Memory B cell (primary cell): ENCODE data around the gene PRKACA.

Source experiments
- ATAC-seq: fragments of 150-1000 bp; cut with Tn5 transposase; 2 replicates; pipeline ENCODE4 v1.10.0; 2021; ENCODE audit warnings: low read depth, mild to moderate bottlenecking, moderate library complexity
- DNase-seq, 2 donors: peaks; one replicate each; pipeline ENCODE4 v3.0.0; 2022; ENCODE audit warnings: low spot score in 2 of 2
- H3K27ac Mint-ChIP-seq: one replicate; pipeline ENCODE4 v1.8.0; 2022; ENCODE audit warnings: mild to moderate bottlenecking, moderate library complexity, mixed read lengths
- H3K27me3 Mint-ChIP-seq: one replicate; pipeline ENCODE4 v1.8.0; 2022; ENCODE audit warnings: mixed read lengths
- H3K36me3 Mint-ChIP-seq: one replicate; pipeline ENCODE4 v1.8.0; 2022; ENCODE audit warnings: mild to moderate bottlenecking, mixed read lengths
- H3K4me1 Mint-ChIP-seq: one replicate; pipeline ENCODE4 v1.8.0; 2022; ENCODE audit warnings: mixed read lengths
- H3K4me3 Mint-ChIP-seq: one replicate; pipeline ENCODE4 v1.8.0; 2022; ENCODE audit warnings: mild to moderate bottlenecking, moderate library complexity, mixed read lengths
- H3K9me3 Mint-ChIP-seq: one replicate; pipeline ENCODE4 v1.8.0; 2022; ENCODE audit warnings: mixed read lengths

The PRKACA gene

GRCh38 chr19:14139944-14140343 lies 22.4 kb upstream of the PRKACA start:
- Mint-ChIP-seq H3K4me3 (peak overlapping the region; percentile 27), H3K27me3 (no peaks in the 10 kb centered on the region), H3K27ac (no peak overlapping the region)

GRCh38 chr19:14138576-14139265 lies 21.2 kb upstream of the PRKACA start:
- Mint-ChIP-seq H3K36me3 (peaks cover 8% of the 10 kb centered on the region), H3K27me3 (no peaks in the 10 kb centered on the region), H3K27ac (no peak overlapping the region), H3K9me3 (no peaks in the 10 kb centered on the region), H3K4me1 (peaks cover 18% of the 10 kb centered on the region), H3K4me3 (peak overlapping the region; percentile 68)
- no peak for DNase-seq
- no peak for ATAC-seq

More at GRCh38 chr19:14139944-14140343, 22.4 kb upstream of the PRKACA start:
- Mint-ChIP-seq H3K4me1 (peaks cover 18% of the 10 kb centered on the region), H3K36me3 (peaks cover 8% of the 10 kb centered on the region), H3K9me3 (no peaks in the 10 kb centered on the region)
- ATAC-seq: no peak
- no peak for DNase-seq

DNA sequence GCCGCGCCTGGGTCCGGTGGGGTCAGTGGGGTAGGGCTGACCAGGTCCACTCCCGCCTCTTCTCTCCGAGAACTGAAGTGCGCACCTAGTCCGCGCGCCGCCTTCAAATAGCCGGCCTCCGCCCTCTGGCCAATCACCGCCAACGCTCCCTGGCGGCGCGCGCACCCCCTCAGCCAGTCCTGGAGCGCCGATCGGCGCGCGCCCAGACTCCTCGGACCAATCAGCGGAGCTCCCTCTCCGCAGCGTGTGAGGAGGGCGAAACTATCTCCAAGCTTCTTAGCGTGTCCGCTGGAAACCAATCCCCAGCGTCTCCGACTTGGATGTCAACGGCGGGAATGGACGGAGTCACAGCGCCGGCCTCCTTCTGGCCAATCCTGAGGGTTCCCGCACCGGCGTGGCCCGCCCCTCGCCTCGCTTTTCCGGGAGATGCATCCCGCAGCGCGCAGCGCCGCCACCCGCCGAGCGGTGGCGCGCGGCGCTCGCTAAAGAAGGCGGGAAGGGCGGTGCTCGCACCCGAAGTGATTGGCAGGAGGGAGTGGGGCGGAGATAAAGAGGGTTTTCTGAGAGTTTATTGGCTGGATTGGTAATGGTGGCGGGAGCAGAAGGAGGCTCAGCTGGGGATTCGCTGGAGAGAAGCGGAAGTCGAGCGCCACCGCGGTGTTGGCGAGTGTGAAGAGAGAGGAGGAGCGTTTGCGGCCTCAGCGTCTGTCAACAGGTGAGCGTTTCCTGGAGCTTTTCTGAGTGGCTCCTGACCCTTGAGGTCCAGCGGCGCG lies 19.1 kb upstream of the PRKACA start, which contains the start of gene ASF1B:
Gene ASF1B (minus strand): TSS at position 81 of the 773 bp plus-strand sequence. CDS start 133 bp downstream, outside the sequence.
- peak; percentile 93 to 95 for DNase-seq
- Mint-ChIP-seq H3K9me3 (no peaks in the 10 kb centered on the region), H3K4me3 (peak within 1 kb of the TSS; percentile 85), H3K27ac (peak within 1 kb of the TSS; percentile 65), H3K4me1 (peaks cover 15% of the 10 kb centered on the region), H3K27me3 (no peaks in the 10 kb centered on the region), H3K36me3 (peaks cover 8% of the 10 kb centered on the region)
- peak; percentile 81 for ATAC-seq

DNA sequence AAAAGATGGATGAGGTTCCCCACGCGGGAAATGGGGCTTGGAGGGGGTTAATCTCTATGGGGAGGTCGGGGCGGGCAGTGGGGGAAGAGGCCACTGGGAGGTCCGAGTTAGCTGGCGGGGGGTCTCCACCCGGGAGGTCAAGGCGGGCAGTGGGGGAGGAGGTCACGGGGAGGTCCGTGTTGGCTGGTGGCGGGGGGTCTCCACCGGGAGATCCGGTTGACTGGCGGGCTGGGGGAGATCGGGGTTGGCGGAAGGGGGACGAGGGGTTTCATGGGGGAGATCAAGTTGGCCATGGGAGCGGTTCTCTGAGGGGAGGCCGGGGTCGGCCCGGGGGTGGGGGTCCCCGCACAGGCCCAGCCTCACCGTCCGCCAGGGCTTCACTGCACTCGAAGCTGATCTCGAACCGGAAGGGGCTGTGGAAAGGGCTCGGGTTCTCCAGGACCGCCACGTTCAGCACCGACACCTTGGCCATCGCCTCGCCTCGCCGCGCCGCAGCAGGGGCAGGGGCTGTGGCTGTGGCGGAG lies 18.5 kb upstream of the PRKACA start:
- DNase-seq (no peak), ATAC-seq (no peak)

GRCh38 chr19:14135355-14135754 lies 17.8 kb upstream of the PRKACA start:
- peak overlapping the region; percentile 85 for H3K4me3 Mint-ChIP-seq
- no peak for DNase-seq
- no peaks in the 10 kb centered on the region for H3K27me3 Mint-ChIP-seq
- no peak for ATAC-seq
- peaks cover 6% of the 10 kb centered on the region for H3K36me3 Mint-ChIP-seq
- H3K4me1 Mint-ChIP-seq: peaks cover 15% of the 10 kb centered on the region
- H3K27ac Mint-ChIP-seq: peak overlapping the region; percentile 65
- no peaks in the 10 kb centered on the region for H3K9me3 Mint-ChIP-seq

More for the DNA sequence above, 18.5 kb upstream of the PRKACA start:
- Mint-ChIP-seq H3K4me1 (peaks cover 15% of the 10 kb centered on the region), H3K4me3 (peak overlapping the region; percentile 85), H3K27ac (peak overlapping the region; percentile 65), H3K9me3 (no peaks in the 10 kb centered on the region), H3K36me3 (peaks cover 8% of the 10 kb centered on the region), H3K27me3 (no peaks in the 10 kb centered on the region)

DNA sequence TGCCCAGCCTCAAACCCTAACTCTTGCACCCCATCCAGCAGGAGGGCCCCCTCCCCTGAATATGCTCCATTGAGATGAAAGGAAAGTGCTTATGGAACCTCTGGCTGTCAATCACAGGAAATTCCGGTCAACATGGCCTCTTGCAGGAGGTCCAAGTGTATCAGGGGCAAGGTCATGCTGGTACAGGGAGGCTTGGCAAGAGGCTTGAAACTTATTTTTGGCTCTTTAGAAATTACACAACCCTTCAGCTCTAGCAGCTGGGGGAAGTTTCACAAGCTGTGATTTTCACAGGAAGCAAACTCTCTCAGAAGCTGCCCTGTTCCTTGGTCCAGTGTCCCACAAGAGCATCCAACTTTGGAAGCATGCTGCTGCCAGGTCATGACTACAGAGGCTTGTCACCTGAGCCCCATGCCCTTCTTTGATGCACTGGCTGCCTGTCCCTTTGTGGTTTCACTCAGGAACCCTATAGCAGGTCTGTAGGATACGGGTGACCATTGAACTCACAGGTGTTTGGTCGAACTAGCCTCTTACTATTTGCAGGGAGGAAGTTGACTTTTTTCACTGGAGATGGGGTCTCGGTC lies 10.5 kb upstream of the PRKACA start:
- Mint-ChIP-seq H3K4me3 (no peak overlapping the region), H3K9me3 (no peaks in the 10 kb centered on the region), H3K36me3 (no peaks in the 10 kb centered on the region), H3K27ac (no peak overlapping the region), H3K27me3 (no peaks in the 10 kb centered on the region), H3K4me1 (no peaks in the 10 kb centered on the region)
- no peak for ATAC-seq
- no peak for DNase-seq

DNA sequence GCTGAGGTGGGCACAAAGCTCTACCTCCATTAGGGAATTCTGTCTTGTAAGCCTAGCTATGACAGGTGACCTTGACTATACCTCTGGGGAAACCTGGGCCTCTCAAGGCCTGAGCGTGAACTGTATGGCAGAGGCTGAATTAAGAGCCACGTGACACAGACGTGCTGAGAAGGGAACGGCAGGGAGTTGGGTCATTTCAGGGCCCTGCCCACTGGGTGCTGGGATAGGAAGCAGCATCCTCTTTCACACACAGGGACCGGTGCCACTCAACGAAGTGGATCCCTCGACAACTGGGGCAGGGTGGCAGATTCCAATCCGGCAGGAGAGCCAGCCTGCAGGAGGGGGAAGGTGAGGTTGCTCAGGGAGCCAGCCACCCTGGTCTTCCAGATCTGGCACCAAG lies 9.6 kb upstream of the PRKACA start:
- no peaks in the 10 kb centered on the region for H3K4me1 Mint-ChIP-seq
- no peak overlapping the region for H3K4me3 Mint-ChIP-seq
- no peak for ATAC-seq

DNA sequence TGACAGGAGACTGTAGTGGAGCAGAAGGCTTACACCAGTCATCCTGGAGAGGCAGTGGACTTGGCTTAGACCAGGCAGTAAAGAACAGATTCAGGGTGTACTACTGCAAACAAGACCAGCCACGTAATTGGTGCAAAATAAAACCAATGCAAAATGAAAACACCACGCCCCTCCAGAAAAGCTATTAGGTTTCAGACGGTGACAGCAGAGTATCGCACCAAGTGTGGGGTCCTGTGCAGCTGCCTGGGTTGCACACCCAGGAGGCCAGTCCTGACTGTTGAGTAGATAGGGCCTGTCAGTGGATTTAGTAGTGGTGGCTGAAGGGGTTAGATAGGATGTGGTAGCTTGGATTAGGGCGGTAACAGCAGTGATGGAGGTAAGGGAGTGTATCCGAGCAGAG lies 5.4 kb upstream of the PRKACA start:
- ATAC-seq: no peak
- Mint-ChIP-seq H3K4me3 (no peak overlapping the region), H3K4me1 (peaks cover 6% of the 10 kb centered on the region), H3K27ac (no peak overlapping the region), H3K36me3 (no peaks in the 10 kb centered on the region), H3K9me3 (no peaks in the 10 kb centered on the region), H3K27me3 (no peaks in the 10 kb centered on the region)
- DNase-seq: no peak

More for the DNA sequence above, 9.6 kb upstream of the PRKACA start:
- Mint-ChIP-seq H3K36me3 (no peaks in the 10 kb centered on the region), H3K9me3 (no peaks in the 10 kb centered on the region), H3K27ac (no peak overlapping the region), H3K27me3 (no peaks in the 10 kb centered on the region)
- DNase-seq: no peak

DNA sequence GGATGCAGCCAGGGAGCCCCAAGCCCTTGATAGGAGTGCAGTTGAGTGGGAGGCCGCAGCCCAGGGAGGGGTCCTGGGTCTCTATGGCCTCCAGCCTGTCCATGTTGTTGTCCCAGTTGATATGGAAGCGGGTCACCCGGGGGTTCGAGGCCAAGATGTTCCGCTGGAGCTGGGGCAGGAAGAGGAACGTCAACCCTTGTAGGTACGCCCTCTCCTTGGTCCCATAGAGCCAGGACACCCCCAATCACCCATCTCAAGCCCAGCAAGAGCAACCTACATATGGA lies 2.9 kb upstream of the PRKACA start:
- H3K9me3 Mint-ChIP-seq: no peaks in the 10 kb centered on the region
- ATAC-seq (no peak), DNase-seq (no peak)
- no peak overlapping the region for H3K27ac Mint-ChIP-seq
- H3K36me3 Mint-ChIP-seq: no peaks in the 10 kb centered on the region
- H3K4me3 Mint-ChIP-seq: no peak overlapping the region
- H3K4me1 Mint-ChIP-seq: peaks cover 19% of the 10 kb centered on the region
- no peaks in the 10 kb centered on the region for H3K27me3 Mint-ChIP-seq

DNA sequence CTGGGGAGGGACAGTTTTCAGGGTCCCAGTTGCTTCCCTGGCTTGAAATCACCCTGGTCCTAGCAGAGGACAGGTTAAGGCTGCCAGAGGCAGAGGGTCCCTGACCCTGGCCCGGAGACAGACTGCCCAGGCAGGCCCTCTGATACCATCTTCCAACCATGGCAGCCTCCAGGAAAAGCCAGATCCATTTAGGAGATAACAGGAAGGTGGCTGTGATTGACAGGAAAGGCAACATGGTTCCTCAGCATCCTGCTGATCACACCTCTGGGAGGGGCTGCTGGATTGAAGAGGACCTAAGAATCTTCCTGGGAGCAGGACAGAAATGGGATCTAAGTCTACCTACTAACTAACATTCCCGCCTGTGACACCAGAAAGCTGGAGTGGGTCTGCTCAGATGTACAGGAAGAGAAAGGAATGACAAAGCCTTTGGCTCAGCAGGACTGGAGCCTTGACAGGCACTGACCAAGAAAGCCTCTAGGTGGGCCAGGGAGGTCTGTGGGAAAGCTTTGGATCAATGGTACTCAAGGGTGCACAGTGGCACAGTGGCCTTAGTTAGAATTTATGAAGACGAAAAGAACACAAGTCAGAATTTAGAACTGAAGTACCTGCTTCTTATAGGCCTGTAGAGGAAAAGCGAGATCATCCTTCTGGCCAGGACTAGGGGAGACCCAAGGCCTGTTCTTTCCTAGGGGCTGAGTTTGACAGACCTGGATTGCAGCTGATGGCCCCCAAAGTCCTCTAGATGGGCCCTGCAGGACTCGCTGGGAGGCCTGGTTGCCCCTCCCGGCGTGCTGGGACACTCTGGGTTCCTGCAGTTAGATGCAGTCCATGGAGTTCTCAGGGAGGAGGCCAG lies 2.3 kb upstream of the PRKACA start:
- peaks cover 21% of the 10 kb centered on the region for H3K4me1 Mint-ChIP-seq
- H3K4me3 Mint-ChIP-seq: no peak overlapping the region
- no peaks in the 10 kb centered on the region for H3K9me3 Mint-ChIP-seq
- no peaks in the 10 kb centered on the region for H3K27me3 Mint-ChIP-seq
- no peak for ATAC-seq
- no peaks in the 10 kb centered on the region for H3K36me3 Mint-ChIP-seq
- DNase-seq: no peak
- peak overlapping the region; percentile 65 for H3K27ac Mint-ChIP-seq

- peaks cover 25% of the 10 kb centered on the region for H3K4me1 Mint-ChIP-seq
- H3K27me3 Mint-ChIP-seq: no peaks in the 10 kb centered on the region
- DNase-seq (no peak), ATAC-seq (no peak)
- no peaks in the 10 kb centered on the region for H3K9me3 Mint-ChIP-seq
- no peaks in the 10 kb centered on the region for H3K36me3 Mint-ChIP-seq
- peak overlapping the region; percentile 95 for H3K4me3 Mint-ChIP-seq
- peak overlapping the region; percentile 90 for H3K27ac Mint-ChIP-seq
These were observed 1.6 kb upstream of the PRKACA start for GRCh38 chr19:14119146-14119545.

- Mint-ChIP-seq H3K27ac (peak overlapping the region; percentile 90), H3K4me3 (peak overlapping the region; percentile 95), H3K9me3 (no peaks in the 10 kb centered on the region), H3K36me3 (no peaks in the 10 kb centered on the region), H3K27me3 (no peaks in the 10 kb centered on the region), H3K4me1 (peaks cover 27% of the 10 kb centered on the region)
- ATAC-seq (no peak), DNase-seq (peak; percentile 30 to 37)
These were observed 846 bp upstream of the PRKACA start for GRCh38 chr19:14118165-14119051.
